AG20443 (cell line): ENCODE results near the gene PRDM10.
"Not testable (repeated sequence)": the region's sequence is repeated elsewhere in the genome, so short reads cannot be mapped to it uniquely, and the experiment has no call there.

Source experiments
- DNase-seq: peaks from one replicate; pipeline ENCODE4 v3.0.0; 2012; ENCODE audit warnings: low spot score, mixed read lengths

Gene PRDM10, protein sequence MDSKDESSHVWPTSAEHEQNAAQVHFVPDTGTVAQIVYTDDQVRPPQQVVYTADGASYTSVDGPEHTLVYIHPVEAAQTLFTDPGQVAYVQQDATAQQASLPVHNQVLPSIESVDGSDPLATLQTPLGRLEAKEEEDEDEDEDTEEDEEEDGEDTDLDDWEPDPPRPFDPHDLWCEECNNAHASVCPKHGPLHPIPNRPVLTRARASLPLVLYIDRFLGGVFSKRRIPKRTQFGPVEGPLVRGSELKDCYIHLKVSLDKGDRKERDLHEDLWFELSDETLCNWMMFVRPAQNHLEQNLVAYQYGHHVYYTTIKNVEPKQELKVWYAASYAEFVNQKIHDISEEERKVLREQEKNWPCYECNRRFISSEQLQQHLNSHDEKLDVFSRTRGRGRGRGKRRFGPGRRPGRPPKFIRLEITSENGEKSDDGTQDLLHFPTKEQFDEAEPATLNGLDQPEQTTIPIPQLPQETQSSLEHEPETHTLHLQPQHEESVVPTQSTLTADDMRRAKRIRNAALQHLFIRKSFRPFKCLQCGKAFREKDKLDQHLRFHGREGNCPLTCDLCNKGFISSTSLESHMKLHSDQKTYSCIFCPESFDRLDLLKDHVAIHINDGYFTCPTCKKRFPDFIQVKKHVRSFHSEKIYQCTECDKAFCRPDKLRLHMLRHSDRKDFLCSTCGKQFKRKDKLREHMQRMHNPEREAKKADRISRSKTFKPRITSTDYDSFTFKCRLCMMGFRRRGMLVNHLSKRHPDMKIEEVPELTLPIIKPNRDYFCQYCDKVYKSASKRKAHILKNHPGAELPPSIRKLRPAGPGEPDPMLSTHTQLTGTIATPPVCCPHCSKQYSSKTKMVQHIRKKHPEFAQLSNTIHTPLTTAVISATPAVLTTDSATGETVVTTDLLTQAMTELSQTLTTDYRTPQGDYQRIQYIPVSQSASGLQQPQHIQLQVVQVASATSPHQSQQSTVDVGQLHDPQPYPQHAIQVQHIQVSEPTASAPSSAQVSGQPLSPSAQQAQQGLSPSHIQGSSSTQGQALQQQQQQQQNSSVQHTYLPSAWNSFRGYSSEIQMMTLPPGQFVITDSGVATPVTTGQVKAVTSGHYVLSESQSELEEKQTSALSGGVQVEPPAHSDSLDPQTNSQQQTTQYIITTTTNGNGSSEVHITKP

DNA sequence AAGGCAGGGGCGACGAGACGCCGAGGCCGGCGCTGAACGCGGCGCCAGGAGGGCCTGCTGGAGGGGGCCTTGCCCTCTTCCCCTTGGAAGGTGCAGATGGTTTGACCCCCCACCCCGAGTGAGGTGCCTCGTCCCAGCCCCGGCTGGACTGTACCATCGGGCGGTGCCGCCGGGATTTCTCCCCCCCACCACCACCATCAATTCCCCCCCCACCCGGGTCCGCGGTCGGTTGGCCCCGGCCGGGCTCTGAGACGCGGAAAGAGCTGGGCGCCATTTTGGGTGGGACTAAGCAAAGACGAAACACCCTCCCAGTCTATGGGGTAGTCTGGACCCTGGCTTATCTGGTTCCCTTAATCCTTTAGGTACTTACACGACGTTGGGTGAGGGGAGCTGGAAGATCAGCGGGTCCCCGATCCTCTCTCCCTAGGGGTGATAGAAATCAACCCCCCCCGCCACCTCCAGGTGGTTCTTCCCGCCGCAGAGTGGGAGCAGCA is at the start of gene PRDM10:
PRDM10 (minus strand) TSS at position 484 of the 494 bp plus-strand sequence. CDS start 41,871 bp downstream, outside the sequence.
- DNase-seq: peak; percentile 96

DNA sequence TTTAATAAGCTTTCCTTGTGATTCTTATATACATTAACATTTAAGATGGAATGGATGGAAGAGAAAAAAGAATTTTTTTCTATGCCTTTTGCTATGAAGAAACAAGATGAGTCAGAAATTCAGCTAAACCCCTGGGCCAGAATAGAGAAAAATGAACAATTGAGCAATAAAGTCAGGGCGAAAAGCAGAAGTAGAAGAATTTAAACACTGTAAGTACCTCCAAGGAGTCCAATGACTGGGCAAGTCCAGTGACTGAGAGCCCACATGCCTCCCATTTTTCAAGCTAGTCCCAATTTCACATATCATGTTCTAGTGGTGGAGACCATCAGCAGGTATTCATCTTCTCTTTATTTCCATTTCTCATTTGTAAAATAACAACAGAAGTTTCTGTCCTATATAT is 48.4 kb upstream of the PRDM10 start:
- peak; percentile 37 for DNase-seq

DNA sequence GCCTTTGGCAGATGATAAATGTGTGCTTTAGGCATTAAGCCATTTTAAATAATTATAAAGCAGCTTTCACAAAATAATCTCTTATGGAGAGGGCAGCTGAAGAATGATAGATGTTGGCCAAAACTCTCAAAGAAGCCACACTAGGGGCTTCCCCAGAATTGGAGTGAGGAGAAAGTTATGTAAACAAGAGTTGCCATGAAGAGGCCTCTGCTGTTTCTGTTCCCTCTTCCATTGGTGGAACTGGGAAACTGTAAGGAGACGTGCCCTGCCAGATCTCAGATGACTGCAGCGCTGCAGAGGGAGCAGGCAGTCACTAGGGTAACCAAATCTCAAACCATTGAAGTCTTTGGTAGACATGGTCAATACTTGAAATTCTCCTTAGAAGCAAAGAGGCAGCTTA is 47.6 kb upstream of the PRDM10 start:
- peak; percentile 14 for DNase-seq

DNA sequence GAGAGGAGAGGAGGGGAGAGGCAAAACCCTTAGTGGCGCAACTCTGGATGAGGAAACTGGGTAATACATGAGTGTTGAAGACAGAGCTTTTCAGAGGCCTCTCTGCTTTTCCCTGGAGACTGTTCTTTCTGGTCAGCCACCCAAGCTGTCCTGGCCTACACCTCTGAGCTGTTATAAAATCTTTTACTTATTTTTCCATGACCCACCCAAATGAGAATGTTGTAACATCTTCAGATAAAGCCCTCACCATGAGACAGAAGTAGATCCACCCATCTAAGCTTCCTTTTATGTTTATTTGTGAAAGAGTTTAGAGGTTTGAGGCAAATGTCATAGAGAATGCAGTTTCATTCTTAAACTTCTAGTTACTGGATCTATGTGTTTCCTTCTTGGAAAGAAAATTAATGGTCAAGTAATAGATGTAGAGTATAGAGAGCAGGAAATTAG is 46.7 kb upstream of the PRDM10 start:
- no peak for DNase-seq

DNA sequence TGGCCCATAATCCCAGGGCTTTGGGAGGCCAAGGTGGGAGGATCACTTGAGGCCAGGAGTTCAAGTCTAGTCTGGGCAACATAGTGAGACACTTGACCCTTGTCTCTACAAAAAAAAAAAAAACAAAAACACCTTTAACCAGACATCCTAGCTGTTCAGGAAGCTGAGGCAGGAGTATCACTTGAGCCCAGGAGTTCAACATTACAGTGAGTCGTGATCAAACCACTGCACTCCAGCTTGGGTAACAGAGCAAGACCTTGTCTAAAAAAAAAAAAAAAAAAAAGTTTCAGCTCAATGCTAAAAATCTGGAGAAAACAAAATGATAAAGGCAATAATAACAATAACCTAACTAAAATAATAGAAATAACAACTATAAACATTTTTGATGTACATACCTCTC is 44.5 kb upstream of the PRDM10 start:
- DNase-seq: no peak

DNA sequence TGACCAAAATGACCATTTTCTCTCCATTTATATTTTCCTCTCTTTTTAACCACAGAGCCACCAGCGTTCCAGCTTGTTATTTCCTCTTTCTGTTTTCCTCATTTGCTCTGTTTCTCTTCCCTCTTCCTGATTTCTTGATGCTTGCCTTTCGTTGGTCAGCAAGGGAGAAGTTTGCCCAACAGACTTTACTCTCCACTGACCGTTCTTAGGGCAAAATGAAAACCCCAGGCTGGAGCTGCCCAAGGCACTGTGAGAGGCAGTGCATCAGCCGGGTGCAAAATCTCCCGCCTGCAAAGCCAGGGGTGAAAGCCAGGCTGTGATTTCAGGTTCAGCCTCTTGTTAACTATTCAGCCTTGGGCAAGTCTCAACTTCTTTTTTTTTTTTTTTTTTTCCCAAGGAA is 40.9 kb upstream of the PRDM10 start:
- no peak for DNase-seq

DNA sequence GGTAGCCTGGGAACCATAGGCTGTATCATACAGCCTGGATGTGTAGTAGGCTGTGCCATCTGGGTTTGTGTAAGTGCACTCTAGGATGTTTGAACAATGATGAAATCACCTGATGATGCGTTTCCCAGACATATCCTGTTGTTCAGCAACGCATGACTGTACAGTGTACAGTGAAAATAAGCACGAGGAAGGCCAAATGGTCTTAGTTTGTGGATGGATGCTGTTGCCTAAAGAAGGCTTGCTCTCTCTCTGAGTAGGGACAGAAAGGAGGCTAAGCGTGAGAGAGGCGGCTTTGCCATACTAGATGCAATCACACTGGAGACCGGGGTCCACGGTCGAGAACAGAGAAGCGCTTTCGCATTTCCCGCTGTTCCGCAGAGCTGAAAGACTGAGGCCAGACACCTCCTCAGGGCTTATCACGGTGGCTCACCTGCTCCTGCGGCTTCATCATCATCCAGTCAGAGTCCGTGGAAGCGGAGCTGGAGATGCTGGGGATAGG is 39.5 kb upstream of the PRDM10 start:
- DNase-seq: peak; percentile 80

DNA sequence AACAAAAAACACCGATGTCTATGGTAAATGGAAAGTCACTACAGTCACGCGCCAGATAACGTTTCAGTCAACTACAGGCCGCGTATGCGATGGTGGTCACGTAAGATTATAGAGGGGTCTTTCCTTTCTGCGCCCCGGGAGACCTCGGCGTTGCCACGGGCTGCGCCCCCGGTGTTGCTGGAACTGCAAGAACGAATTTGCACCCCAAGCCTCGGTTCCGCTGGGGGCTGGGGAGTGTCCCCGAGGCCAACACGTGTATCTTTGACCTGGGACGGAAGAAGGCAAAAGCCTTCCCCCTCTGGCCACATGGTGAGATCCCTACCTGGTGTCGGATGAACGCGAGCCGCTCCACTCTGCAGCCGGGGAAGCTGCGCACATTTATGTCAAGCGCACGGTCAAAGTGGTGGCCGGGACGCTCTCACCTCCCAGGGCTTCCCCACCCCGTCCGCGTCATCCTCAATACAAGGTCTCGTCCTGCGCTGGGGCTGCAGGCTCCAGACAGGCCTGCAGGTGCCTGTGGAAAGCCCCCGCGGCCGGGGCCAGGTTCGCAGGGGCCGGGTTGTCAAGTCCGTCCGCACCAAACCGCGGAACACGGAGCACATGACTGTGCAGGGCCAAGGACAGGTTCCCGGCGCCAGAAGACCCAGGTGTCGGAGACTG is 37.8 kb upstream of the PRDM10 start:
- no peak for DNase-seq

DNA sequence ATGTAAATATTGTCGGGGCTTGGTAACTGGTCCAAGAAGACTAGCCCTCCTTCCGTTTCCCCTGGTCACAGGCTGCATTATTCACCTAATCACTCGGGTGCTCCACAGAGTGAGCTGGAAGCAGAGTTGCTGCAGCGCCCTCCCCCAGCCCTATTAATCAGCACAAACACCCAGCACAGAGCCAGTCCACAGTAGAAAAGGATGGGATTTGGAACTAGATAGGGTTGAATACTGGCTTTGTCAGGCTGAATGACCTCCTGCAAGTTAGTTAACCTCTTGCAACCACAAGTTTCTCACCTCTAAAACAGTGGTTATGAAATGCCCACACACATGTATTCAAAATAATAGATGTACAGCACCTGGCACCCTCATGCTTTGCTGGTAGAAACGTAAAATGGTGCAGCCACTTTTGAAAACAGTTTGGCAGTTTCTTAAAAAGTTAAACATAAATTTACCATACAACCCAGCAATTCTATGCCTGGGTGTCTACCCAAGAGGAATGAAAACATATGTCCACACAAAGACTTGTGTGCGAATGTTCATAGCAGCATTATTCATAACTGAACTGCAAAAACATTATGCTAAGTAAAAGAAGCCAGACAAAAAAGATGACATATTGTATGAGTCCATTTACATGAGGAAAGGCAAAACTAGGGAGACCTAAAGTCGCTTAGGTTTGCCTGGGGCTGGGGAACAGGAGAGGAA is 35.4 kb upstream of the PRDM10 start:
- DNase-seq: peak; percentile 15

DNA sequence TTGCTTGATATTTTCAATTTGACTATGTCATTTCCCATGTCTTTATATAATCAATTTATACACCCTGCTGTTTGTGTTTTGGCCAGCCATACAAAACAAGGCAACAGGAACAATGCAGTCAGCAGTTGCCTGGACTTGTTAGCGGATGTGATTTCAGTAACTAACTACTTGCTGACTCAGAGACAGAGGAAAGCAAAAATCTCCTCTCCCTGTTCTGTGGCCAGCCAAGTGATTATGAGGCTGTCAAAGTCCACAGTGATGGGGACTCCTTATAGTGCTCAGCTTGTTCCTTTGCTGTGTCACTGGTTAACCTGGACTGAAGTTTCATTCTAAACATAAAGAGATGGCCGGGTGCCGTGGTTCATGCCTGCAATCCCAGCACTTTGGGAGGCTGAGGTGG is 34.4 kb upstream of the PRDM10 start:
- DNase-seq: peak; percentile 82

DNA sequence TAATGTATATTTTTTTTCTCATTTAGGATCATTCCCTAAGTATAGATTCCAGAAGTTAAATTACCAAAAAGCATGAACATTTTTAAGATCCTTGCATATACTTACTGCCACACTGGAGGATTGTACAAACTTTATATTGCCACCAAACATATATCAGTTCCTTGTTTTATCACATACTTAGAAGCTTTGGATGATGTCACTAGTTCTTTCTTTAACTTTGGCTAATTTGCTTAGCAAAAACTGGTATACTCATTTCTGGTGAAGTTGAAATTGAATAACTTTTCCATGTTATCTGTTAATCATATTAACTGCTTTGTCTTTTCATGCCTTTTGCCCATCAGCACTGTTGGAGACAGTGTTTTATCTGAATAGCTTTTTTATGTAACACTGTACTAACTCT is 31.6 kb upstream of the PRDM10 start:
- DNase-seq: no peak

DNA sequence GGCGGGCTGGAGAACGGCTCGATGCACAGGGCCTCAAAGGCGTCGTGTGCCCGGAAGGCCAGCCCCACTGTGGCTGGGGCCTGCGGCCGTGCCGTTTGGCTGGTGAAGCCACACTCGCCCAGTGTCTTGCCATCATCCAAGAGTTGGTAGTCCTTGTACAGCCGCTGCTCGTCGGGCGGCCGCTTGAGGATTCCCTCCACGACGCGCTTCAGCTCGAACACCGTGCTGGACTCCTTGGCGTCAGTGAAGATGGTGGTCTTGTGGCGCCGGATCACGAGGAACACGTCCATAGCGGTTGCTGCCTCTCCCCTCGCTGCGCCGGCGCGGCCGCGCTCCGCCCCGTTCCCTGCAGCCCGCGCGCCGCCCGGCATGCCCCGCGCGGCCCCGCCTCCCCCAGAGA is 30.3 kb upstream of the PRDM10 start:
- no peak for DNase-seq

DNA sequence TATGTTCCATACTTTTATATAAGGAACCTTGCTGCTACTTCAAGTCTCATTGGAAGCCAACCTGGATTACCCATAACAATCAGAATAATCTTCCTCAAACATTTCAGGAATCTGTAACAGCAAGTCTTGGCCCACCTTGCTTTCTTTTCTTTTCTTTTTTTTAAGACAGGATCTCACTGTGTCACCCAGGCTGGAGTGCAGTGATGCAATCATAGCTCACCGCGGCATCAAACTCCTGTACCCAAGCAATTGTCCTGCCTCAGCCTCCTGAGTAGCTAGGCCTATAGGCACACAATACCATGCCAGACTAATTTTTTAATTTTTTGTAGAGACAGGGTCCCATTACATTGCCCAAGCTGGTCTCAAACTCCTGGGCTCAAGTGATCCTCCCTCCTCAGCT is 29.3 kb upstream of the PRDM10 start:
- no peak for DNase-seq

DNA sequence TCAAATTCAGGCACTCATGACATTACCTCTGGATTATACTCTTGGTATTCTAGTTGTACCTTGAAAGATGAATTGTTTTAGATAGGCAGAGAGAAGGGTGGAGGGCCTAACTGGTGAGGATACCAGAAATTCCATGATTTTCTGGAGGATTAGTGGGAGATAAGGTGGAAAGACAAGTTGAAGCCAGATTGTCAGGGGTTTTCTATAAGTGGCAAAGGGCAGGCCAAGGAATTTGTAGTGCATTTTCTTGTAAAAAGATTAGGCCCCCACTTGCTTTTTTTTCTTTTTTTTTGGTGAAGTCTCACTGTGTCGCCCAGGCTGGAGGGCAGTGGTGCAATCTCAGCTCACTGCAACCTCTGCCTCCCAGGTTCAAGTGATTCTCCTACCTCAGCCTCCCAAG is 28.4 kb upstream of the PRDM10 start:
- no peak for DNase-seq

DNA sequence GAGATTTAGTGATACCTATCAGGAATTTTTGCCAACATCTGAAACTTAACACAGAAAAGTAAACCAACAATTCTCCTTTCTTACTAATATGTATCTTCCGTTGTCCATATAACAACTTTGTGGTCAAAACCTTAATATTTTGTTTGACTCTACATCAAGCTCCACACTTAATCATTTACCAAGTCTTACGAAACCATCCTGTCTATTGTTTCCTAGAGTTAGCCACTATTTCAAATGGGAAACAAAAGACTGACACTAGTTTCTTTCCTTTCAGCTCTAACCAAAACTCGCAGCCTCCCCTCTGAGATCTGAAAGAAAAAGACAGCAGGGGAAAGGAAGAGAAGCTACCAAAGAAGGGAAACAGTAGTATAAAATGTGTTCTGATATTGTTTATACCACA is 26.5 kb upstream of the PRDM10 start:
- no peak for DNase-seq

DNA sequence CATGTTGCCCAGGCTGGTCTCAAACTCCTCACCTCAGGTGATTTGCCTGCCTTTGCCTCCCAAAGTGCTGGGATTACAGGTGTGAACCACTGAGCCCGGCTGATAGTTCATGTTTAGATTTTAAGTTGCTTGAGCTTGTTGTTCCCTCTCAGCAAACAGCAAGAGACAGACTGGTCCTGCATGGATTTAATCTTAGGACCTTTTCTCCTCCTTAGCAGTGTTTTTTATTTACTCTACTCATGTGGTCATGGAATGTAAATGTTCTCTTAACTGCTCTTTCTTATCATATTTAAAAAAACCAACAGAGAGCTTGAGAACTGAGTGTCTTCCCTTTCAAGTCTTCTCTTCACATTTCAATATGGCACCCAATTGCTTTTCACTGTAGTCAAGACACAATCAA is 22.7 kb upstream of the PRDM10 start:
- no peak for DNase-seq

DNA sequence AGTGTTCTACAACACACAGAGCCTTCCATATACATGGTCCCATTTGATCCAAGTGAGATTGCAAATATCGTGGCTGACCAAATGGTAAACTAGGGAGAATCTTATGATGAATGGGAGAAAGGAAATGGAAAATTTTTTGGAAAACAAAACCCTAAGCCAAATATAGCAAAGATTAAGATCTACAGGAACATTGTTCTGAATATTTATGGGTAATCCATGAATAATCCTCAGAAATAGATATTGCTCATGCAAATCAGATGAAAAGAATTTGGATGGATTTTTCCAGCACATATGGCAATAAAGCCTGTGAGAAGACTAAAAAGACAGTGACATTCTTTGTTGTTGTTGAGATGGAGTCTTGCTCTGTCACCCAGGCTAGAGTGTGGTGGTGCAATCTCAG is 21.7 kb upstream of the PRDM10 start:
- peak; percentile 36 for DNase-seq

DNA sequence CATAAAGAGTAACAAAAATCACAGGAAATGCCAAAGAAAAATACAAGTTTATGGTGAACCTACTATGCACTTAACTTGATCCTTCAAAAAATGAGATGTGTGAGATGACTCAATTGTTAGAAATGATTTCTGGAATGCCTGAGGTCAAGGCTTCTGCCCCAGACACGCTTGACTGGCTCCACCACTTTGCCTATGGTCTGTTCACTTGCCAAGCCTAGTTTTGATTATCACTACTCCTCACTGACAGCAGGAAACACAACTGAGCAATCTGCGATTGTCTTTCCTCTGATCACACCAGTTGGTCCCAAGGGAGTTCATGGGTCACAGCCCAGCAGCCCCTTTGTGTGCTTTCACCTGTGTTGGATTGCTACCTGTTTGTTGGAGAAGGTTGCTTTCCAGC is 20.6 kb upstream of the PRDM10 start:
- peak; percentile 75 for DNase-seq

DNA sequence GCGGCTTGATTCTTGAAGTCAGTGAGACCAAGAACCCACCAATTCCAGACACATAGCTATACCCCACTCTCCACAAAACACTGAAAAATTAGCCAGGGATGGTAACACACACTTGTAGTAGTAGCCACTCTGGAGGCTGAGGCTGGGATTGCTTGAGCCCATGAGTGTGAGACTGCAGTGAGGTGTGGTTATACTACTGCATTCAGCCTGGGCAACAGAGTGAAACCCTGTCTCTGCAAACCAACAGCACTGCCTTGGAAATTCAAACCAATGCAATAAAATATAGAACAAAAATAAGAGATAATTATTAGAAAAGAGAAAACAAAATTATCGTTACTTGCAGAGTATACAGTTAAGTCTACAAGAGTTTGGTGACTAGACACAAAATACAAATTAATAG is 20.2 kb upstream of the PRDM10 start:
- DNase-seq: no peak

DNA sequence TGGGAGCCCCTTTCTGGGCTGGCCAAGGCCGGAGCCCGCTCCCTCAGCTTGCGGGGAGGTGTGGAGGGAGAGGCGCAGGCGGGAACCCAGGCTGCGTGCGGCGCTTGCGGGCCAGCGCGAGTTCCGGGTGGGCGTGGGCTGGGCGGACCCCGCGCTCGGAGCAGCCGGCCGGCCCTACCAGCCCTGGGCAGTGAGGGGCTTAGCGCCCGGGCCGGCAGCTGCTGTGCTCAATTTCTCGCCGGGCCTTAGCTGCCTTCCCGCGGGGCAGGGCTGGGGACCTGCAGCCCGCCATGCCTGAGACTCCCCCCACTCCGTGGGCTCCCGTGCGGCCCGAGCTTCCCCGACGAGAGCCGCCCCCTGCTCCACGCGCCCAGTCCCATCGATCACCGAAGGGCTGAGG is 19.0 kb upstream of the PRDM10 start:
- not testable (repeated sequence) for DNase-seq

DNA sequence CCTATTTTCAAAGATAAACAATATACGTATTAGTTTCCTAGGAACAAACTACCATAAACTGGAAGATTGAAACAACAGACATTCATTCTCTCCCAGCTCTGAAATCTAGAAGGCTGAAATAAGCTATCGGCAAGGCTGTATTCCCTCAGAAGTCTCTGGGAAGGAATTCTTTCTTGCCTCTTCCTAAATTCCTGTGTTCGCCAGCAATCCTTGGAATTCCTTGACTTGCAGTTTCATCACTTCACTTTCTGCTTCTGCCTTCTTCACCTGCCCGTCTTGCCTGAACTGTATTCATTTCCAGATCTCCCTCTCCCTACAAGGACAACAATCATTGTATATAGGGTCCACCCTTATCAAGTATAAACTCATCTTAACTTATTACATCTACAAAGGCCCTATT is 17.7 kb upstream of the PRDM10 start:
- no peak for DNase-seq
